Activated CD4-positive, alpha-beta T cell treated with anti-CD3 and anti-CD28 coated beads for 1 hour (primary cell): ENCODE measurements around the gene PIPOX.
A peak's percentile ranks its signal among the peaks of the same experiment; 100 is the strongest.

Experiments
- DNase-seq: peaks from one replicate; pipeline ENCODE4 v3.0.0-alpha.2; 2020

PIPOX gene

GRCh38 chr17:29042679-29043538 is at the start of gene PIPOX:
TSS of gene PIPOX (plus strand) at chr17:29043141. CDS start at chr17:29043226, 85 bp downstream.
- DNase-seq: no peak

- no peak for DNase-seq
Observed at GRCh38 chr17:28993645-28994426, 49.1 kb upstream of the PIPOX start.

- DNase-seq: no peak
Observed at GRCh38 chr17:28996554-28997096, 46.3 kb upstream of the PIPOX start.

- DNase-seq: no peak
Observed at GRCh38 chr17:28997806-28998205, 45.1 kb upstream of the PIPOX start.

- no peak for DNase-seq
Observed at GRCh38 chr17:28999206-28999605, 43.7 kb upstream of the PIPOX start.

GRCh38 chr17:29000973-29001372 is 42.0 kb upstream of the PIPOX start:
- no peak for DNase-seq

- DNase-seq: no peak
Observed at GRCh38 chr17:29002811-29003210, 40.1 kb upstream of the PIPOX start.

GRCh38 chr17:29003289-29003688 is 39.7 kb upstream of the PIPOX start:
- DNase-seq: no peak

GRCh38 chr17:29004081-29004692 is 38.8 kb upstream of the PIPOX start:
- DNase-seq: no peak

GRCh38 chr17:29005936-29006511 is 36.9 kb upstream of the PIPOX start, which contains the start of gene SEZ6:
TSS of gene SEZ6 (minus strand) at chr17:29006033. CDS start at chr17:29005869, 164 bp downstream.
- DNase-seq: peak; percentile 25

- DNase-seq: no peak
Observed at GRCh38 chr17:29007456-29007855, 35.5 kb upstream of the PIPOX start.

- no peak for DNase-seq
Observed at GRCh38 chr17:29007860-29008455, 35.0 kb upstream of the PIPOX start.

- no peak for DNase-seq
Observed at GRCh38 chr17:29008591-29008990, 34.4 kb upstream of the PIPOX start.

- DNase-seq: no peak
Observed at GRCh38 chr17:29010129-29010528, 32.8 kb upstream of the PIPOX start.

- DNase-seq: no peak
Observed at GRCh38 chr17:29010586-29010985, 32.4 kb upstream of the PIPOX start.

- DNase-seq: no peak
Observed at GRCh38 chr17:29012535-29012934, 30.4 kb upstream of the PIPOX start.

GRCh38 chr17:29014716-29015115 is 28.2 kb upstream of the PIPOX start:
- no peak for DNase-seq

- DNase-seq: no peak
Observed at GRCh38 chr17:29016345-29017210, 26.4 kb upstream of the PIPOX start.

GRCh38 chr17:29018788-29019474 is 24.0 kb upstream of the PIPOX start:
- DNase-seq: no peak

GRCh38 chr17:29019475-29020181 is 23.3 kb upstream of the PIPOX start:
- no peak for DNase-seq
